Measurements from ENCODE around the gene SLC22A5.
"Not testable (repeated sequence)": the region's sequence is repeated elsewhere in the genome, so short reads cannot be mapped to it uniquely, and the experiment has no call there.

DNA sequence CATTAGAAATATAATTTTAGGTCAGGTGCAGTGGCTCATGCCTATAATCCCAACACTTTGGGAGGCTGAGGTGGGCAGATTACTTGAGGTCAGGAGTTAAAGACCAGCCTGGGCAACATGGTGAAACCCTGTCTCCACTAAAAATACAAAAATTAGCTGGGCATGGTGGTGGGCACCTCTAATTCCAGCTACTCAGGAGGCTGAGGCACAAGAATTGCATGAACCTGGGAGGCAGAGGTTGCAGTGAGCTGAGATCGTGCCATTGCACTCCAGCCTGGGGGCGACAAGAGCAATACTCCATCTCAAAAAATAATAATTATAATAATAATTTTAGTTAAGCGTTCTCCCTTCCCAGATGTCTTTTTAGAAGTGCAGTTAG, 68.7 kb downstream of the SLC22A5 start:
- TF ChIP-seq POLR2AphosphoS5 (IDR thresholded peaks at IDR 0.05; ENCODE audit: borderline replicate concordance, low read depth, low read length); EZH2 (IDR thresholded peaks at IDR 0.05); FOXP2 (optimal IDR thresholded peaks at IDR 0.05; ENCODE audit: control extremely low read depth, extremely low read length, insufficient read depth): not testable (repeated sequence)

Data from SK-N-MC (cell line).